ENCODE data around the gene SCAF1. TPM values are rescaled to one million over a fixed set of nuclear protein-coding genes. Genes with fewer than 3 reads are reported as not detected.

Gene SCAF1
- polyA plus RNA-seq, 3 donors, result 0.39 to 7.5 (median 0.68) TPM

DNA sequence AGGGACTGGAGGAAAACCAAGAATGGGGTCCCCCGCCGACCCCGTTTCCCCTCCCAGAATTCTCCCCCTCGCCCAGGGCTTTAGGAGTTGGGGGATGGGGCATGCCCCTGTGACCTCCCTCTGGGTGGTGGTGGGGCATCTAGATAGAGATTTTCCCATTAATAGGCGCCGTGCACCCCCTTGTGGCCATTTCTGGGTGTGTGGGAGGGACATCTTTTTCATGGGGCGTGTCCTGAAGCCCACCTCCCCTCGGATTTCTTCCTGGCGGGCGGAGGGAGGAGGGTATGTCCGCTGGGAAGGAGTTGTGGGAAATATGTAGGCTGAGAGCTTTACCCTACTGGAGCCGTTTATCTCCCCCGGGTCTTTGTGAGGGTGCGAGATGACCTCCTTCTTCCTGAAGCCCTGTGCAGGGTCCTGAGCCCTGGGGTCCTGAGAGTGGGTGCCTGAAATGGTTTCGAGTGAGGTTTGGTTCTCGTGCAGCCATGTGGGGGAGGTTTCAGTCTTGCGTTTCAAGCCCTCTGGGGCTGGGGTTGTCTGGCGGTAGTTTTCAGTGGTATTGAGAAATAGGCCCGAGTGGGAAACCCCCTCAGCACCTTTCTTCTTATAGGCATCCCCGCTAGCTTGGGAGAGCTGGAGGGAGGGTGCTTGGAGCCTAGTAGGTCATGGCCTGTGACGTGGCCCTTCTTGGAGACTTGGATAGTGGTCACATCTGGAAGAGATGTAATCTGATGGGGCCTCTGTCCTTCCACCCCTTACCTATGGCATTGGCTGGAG lies 36.1 kb downstream of the SCAF1 start:
- DNase-seq, result peak; percentile 62 to 89 (median 64)
- Histone ChIP-seq H3K9ac (ENCODE audit: insufficient read depth, low read length, poor library complexity, severe bottlenecking) (peak overlapping the region; percentile 84), H3K27me3 (ENCODE audit: control insufficient read depth in 2 of 2, insufficient read depth in 2 of 2, low read length in 2 of 2) (no peaks in the 10 kb centered on the region), H3K27ac (ENCODE audit: low read depth in 1 of 2, low read length in 2 of 2) (peak overlapping the region; percentile 88 to 91), H3K9me3 (replicated peaks in 1 of 2; ENCODE audit: control insufficient read depth in 1 of 2, insufficient read depth in 1 of 2, low read length in 2 of 2) (no peaks in the 10 kb centered on the region), H4K20me1 (ENCODE audit: insufficient read depth, low read length) (peaks cover 25% of the 10 kb centered on the region), H3K79me2 (ENCODE audit: insufficient read depth, low read length) (peaks cover 37% of the 10 kb centered on the region), H3K4me1 (ENCODE audit: control insufficient read depth in 1 of 2, insufficient read depth in 2 of 2, low read length in 2 of 2) (peaks cover 24 to 38% of the 10 kb centered on the region in 2 donors), H3K4me3 (replicated peaks in 1 of 3; ENCODE audit: low read depth in 2 of 3, low read length in 3 of 3) (peak overlapping the region; percentile 92 to 98 (median 93)), H3K4me2 (replicated peaks; ENCODE audit: extremely low read depth, low read length, poor library complexity, severe bottlenecking) (peak overlapping the region; percentile 100), H3K36me3 (replicated peaks in 1 of 2; ENCODE audit: control insufficient read depth in 1 of 2, insufficient read depth in 2 of 2, low read length in 2 of 2) (peaks cover 10 to 14% of the 10 kb centered on the region in 2 donors), H2AFZ (ENCODE audit: insufficient read depth, low read depth, low read length, poor library complexity, severe bottlenecking) (peak overlapping the region; percentile 79)
- Mint-ChIP-seq H3K27me3 (ENCODE audit: low read depth in 3 of 3) (peaks cover 0 to 5% (median 0%) of the 10 kb centered on the region in 3 donors), H3K36me3 (peaks cover 17 to 24% of the 10 kb centered on the region in 2 donors), H3K4me1 (peaks cover 18% of the 10 kb centered on the region), H3K27ac (peak overlapping the region; percentile 84 to 99 (median 93)), H3K9me3 (peaks cover 0 to 2% (median 0%) of the 10 kb centered on the region in 7 donors), H3K4me3 (peak overlapping the region; percentile 96)
- intact Hi-C loops (cut with micrococcal nuclease), result loop anchor here (2.0 to 10.0 kb wide), 7 partner anchors 35 to 206 kb away; partner anchors contain the start of genes PRR12 (in 2 of the 2), RPS11 (in 2 of the 2), SCAF1 (in 2 of the 2) and AKT1S1 (in 1 of the 2)
- WGBS (ENCODE audit: insufficient coverage), result 6% methylated on average over 9 of the region's 21 CpGs
- TF ChIP-seq, protein P1, sequence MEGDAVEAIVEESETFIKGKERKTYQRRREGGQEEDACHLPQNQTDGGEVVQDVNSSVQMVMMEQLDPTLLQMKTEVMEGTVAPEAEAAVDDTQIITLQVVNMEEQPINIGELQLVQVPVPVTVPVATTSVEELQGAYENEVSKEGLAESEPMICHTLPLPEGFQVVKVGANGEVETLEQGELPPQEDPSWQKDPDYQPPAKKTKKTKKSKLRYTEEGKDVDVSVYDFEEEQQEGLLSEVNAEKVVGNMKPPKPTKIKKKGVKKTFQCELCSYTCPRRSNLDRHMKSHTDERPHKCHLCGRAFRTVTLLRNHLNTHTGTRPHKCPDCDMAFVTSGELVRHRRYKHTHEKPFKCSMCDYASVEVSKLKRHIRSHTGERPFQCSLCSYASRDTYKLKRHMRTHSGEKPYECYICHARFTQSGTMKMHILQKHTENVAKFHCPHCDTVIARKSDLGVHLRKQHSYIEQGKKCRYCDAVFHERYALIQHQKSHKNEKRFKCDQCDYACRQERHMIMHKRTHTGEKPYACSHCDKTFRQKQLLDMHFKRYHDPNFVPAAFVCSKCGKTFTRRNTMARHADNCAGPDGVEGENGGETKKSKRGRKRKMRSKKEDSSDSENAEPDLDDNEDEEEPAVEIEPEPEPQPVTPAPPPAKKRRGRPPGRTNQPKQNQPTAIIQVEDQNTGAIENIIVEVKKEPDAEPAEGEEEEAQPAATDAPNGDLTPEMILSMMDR (IDR thresholded peaks at IDR 0.05), result peak; percentile 93

DNA sequence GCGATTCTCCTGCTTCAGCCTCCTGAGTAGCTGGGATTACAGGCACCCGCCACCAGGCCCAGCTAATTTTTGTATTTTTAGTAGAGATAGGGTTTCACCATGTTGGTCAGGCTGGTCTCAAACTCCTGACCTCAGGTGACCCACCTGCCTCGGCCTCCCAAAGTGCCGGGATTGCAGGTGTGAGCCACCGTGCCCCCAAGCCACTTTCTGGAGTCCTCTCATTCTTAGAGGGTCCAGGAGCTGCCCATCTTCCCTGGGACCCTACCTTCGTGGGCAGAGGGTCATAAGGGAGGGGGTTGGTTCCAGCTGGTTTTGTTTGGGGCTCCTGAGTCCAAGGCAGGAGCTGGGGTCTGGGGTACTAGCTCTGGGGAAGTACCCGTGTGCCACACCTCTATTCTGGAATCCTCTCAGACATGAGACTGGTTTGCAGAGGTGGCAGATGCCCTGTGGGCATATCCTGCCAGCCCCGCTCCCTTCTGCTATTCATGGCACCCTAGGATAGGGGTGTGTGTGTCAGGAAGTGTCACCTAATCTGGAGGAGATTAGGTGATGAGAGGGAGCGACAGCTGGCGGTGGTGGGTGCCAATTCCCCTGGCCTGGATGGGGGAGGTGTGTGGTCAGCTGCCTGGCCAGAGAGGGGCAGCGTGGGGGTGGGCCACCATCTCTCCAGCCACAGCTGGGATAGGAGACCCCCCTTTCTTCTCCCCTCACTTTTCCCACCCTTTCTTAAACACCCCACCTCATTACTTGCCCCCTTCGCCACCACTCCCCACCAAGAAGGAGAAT lies 37.2 kb downstream of the SCAF1 start:
- Histone ChIP-seq H3K4me3 (replicated peaks in 1 of 3; ENCODE audit: low read depth in 2 of 3, low read length in 3 of 3) (no peak overlapping the region), H3K36me3 (replicated peaks in 1 of 2; ENCODE audit: control insufficient read depth in 1 of 2, insufficient read depth in 2 of 2, low read length in 2 of 2) (peaks cover 17 to 24% of the 10 kb centered on the region in 2 donors), H3K9ac (ENCODE audit: insufficient read depth, low read length, poor library complexity, severe bottlenecking) (no peak overlapping the region), H3K4me2 (replicated peaks; ENCODE audit: extremely low read depth, low read length, poor library complexity, severe bottlenecking) (no peak overlapping the region), H3K4me1 (ENCODE audit: control insufficient read depth in 1 of 2, insufficient read depth in 2 of 2, low read length in 2 of 2) (peaks cover 24 to 38% of the 10 kb centered on the region in 2 donors), H3K27ac (ENCODE audit: low read depth in 1 of 2, low read length in 2 of 2) (no peak overlapping the region), H4K20me1 (ENCODE audit: insufficient read depth, low read length) (peaks cover 25% of the 10 kb centered on the region), H3K79me2 (ENCODE audit: insufficient read depth, low read length) (peaks cover 37% of the 10 kb centered on the region), H3K27me3 (ENCODE audit: control insufficient read depth in 2 of 2, insufficient read depth in 2 of 2, low read length in 2 of 2) (no peaks in the 10 kb centered on the region), H3K9me3 (replicated peaks in 1 of 2; ENCODE audit: control insufficient read depth in 1 of 2, insufficient read depth in 1 of 2, low read length in 2 of 2) (no peaks in the 10 kb centered on the region), H2AFZ (ENCODE audit: insufficient read depth, low read depth, low read length, poor library complexity, severe bottlenecking) (no peak overlapping the region)
- peaks cover 0 to 5% (median 0%) of the 10 kb centered on the region in 3 donors for H3K27me3 Mint-ChIP-seq (ENCODE audit: low read depth in 3 of 3)
- WGBS (ENCODE audit: insufficient coverage), result 89% methylated on average over 4 of the region's 12 CpGs
- H3K4me1 Mint-ChIP-seq, result peaks cover 18% of the 10 kb centered on the region
- no peak for DNase-seq
- peaks cover 0 to 2% (median 0%) of the 10 kb centered on the region in 7 donors for H3K9me3 Mint-ChIP-seq
- H3K27ac Mint-ChIP-seq, result peak overlapping the region in 4 of 7 donors; percentile 14 to 99 (median 36)
- intact Hi-C loops (cut with micrococcal nuclease), result loop anchor here (5.0 to 10.0 kb wide), 6 partner anchors 37 to 207 kb away; partner anchors contain the start of genes PRR12 (in 2 of the 2), RPS11 (in 2 of the 2), AKT1S1 (in 1 of the 2) and FLT3LG (in 1 of the 2)
- H3K4me3 Mint-ChIP-seq, result no peak overlapping the region
- H3K36me3 Mint-ChIP-seq, result peaks cover 25 to 33% of the 10 kb centered on the region in 2 donors
- TF ChIP-seq, protein P1 (IDR thresholded peaks at IDR 0.05), result no peak

All from CD14-positive monocyte (primary cell).